Inflammatory macrophage treated with lipopolysaccharide for 4 hours (primary cell): ENCODE results near the gene RIC8B.

Experiments
- DNase-seq: peaks from one replicate; pipeline ENCODE4 v3.0.0-alpha.2; 2020

RIC8B gene

GRCh38 chr12:106758349-106759110 lies 16.0 kb upstream of the RIC8B start:
- DNase-seq = no peak

GRCh38 chr12:106759526-106760183 lies 14.8 kb upstream of the RIC8B start:
- no peak for DNase-seq

- peak; percentile 59 for DNase-seq
These were observed 14.3 kb upstream of the RIC8B start for GRCh38 chr12:106760184-106760531.

DNA sequence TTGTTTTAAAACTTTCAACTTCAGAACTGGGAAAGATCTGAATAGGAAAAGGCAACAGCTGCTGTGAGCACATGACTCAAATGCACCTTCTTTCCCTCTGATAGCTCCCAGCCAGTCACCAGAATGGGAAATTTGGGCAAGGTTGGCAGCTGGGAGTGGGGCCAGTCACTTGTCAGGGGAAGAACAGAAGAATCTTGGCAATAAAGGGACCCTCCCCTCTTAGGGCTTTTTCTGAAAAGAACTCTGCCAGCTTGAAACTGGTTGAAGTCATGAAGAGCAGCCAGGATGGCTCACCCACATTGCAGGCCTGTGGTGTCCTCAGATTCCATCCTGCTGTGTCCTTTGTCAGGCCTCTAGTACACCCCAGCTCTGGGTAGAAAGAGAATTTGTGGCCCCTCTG lies 10.3 kb upstream of the RIC8B start:
- DNase-seq = no peak

- DNase-seq = peak; percentile 34
These were observed 9.7 kb upstream of the RIC8B start for GRCh38 chr12:106764738-106765137.

GRCh38 chr12:106766393-106766826 lies 8.1 kb upstream of the RIC8B start:
- DNase-seq = no peak

DNA sequence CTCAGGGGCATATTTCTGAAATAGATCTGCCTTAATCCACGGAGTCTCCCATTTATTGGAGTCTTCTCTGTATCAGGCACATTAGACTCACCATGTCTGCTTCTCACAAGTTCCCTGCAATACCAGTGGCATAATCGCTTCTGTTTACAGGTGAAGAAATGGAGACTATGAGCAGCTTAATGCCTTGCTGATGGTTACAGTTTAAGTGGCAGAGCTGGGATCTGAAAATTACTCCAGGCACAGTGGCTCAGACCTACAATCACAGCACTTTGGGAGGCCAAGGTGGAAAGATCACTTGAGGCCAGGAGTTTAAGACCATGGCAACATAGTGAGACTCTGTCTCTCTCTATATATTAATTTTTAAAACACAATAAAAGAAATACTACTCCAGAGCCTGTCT lies 7.3 kb upstream of the RIC8B start:
- DNase-seq = no peak

- DNase-seq = no peak
These were observed 6.3 kb upstream of the RIC8B start for GRCh38 chr12:106767954-106768822.

DNA sequence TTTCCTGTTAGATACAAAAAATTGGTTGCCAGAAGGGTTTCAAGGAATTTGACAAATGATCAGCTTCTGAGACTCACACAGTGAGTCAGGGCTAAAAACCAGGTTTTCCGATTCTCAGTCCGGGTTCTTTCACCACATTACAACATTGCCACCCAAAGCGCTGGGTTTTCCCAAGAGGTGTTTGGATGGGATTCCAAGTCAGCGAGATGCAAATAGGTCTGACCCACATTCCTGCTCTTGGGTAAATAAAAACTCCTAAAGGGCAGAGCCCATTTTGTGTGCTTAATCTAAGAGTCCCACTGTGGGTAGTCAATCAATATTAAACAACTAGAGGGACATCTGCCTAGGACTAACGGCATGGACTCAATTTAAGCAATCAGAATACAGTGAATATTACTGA lies 5.4 kb upstream of the RIC8B start:
- DNase-seq = no peak

DNA sequence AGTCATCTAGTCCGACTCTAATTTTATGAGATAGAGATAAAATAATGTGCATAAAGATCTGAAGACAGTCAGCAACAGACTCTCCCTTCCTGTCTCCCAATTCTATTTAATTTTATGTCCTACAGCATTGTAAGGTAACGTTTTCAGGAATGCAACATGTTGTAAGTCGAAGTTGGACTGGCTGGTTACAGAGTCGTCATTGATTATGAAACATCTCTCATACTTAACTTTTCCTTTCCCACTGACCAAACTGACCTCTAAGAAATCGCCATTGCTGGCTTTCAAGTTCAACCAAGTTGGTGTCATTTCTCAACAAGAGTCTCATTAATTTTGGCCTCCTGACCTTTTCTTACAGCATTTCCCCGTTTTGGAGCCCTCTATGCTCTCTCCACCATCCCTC lies 4.9 kb upstream of the RIC8B start:
- DNase-seq = peak; percentile 15

- no peak for DNase-seq
These were observed 3.1 kb upstream of the RIC8B start for GRCh38 chr12:106771425-106771824.

- no peak for DNase-seq
These were observed 1.0 kb upstream of the RIC8B start for GRCh38 chr12:106773286-106774004.

DNA sequence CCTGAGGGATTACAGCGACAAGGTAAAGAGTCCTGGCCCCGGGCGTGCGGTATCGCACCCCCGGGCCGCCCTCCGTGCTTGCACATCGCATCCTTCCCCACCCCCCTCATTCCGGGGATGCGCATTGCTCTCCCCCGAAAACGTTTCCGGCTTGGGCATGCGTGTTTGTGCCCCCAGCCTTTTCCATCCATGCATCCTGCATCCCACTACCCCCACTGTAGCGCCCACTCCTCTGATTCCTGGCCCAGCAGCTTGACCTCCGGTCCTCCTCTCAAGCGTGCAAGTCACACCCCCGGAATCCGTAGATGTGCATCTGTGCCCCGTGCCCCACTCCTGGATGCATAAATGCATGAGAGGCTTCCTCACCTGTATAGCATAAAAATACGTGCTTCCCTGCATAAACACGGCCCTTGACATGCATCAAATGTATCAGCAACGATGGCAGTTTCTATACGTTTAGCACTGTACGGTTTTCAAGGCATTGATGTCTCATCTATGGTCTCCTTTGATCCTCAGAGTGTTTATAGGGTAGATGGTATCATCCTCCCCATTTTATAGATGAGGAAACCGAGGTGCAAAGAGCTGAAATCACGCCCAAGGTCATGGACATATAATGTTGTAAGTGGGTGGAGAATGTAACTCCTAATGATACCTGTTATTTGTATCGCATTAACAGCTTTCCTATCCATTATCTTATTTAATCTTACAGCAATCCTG lies 484 bp downstream of the RIC8B start:
- no peak for DNase-seq

DNA sequence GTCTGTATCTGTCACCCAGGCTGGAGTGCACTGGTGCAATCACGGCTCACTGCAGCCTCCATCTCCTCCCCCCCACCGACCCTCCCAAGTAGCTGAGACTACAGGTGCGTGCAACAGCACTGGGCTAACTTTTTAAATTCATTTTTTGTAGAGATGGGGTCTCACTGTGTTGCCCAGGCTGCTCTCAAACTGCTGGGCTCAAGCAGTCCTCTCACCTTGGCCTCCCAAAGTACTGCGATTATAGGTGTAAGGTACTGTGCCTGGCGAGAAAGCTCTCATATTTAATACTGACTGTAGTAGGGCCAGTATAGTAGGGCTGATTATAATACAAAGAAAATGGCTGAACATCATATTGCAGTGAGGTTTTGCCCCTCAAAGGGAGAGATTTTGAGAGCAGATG lies 2.4 kb downstream of the RIC8B start:
- no peak for DNase-seq

DNA sequence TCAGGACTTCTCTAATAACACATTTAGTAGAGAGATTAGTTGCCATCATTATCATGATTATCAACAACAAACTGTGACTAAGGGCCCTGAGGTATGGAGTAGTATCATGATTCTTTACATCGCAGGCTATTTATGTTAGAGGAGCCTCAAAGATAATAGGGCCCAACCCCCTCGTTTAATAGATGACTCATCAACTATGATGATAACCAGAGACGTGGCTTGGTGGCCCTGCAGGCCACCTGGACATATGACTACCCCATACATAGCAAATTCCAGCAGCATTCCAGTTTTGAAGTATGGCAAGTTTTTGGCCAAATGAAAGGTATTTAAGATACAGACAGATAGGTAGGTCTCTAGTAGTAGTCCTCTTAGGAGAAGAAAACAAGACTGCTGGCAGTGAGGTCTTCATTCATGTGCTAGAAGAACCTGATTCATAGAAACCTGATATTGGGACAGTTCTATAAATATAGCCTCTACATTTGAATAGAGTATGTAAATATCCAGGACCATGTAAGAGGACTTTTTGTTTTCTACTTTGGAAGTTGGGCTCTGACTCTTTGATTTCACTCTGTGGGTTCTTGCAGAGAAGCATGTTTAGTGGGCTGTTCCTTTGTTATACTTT lies 5.6 kb downstream of the RIC8B start:
- no peak for DNase-seq

GRCh38 chr12:106782619-106783018 lies 8.1 kb downstream of the RIC8B start:
- DNase-seq = no peak

GRCh38 chr12:106783515-106783914 lies 9.0 kb downstream of the RIC8B start:
- no peak for DNase-seq

DNA sequence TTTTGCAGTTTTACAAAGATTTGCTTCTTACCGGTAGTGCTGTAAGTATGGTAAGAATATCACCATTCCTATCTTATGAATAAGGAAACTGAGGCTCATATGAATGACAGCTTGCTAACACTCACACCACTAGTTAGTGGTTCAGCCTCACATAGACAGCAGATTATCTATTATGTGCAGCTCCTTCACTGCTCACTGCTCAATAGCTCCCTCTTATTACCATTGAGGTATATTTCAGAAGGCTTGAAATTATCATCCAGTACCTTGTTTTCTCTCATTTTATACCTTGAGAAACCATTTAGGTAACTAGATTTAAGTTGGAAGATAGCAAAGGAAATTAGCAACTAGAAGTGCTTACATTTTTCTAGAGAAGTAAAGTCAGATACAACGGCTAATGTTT lies 15.5 kb downstream of the RIC8B start:
- no peak for DNase-seq

GRCh38 chr12:106791531-106791930 lies 17.0 kb downstream of the RIC8B start:
- DNase-seq = no peak

- no peak for DNase-seq
These were observed 19.9 kb downstream of the RIC8B start for GRCh38 chr12:106794369-106794768.

- no peak for DNase-seq
These were observed 26.8 kb downstream of the RIC8B start for GRCh38 chr12:106801167-106801708.
